Measurements from ENCODE around the gene MCOLN3.

MCOLN3 gene, protein sequence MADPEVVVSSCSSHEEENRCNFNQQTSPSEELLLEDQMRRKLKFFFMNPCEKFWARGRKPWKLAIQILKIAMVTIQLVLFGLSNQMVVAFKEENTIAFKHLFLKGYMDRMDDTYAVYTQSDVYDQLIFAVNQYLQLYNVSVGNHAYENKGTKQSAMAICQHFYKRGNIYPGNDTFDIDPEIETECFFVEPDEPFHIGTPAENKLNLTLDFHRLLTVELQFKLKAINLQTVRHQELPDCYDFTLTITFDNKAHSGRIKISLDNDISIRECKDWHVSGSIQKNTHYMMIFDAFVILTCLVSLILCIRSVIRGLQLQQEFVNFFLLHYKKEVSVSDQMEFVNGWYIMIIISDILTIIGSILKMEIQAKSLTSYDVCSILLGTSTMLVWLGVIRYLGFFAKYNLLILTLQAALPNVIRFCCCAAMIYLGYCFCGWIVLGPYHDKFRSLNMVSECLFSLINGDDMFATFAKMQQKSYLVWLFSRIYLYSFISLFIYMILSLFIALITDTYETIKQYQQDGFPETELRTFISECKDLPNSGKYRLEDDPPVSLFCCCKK

DNA sequence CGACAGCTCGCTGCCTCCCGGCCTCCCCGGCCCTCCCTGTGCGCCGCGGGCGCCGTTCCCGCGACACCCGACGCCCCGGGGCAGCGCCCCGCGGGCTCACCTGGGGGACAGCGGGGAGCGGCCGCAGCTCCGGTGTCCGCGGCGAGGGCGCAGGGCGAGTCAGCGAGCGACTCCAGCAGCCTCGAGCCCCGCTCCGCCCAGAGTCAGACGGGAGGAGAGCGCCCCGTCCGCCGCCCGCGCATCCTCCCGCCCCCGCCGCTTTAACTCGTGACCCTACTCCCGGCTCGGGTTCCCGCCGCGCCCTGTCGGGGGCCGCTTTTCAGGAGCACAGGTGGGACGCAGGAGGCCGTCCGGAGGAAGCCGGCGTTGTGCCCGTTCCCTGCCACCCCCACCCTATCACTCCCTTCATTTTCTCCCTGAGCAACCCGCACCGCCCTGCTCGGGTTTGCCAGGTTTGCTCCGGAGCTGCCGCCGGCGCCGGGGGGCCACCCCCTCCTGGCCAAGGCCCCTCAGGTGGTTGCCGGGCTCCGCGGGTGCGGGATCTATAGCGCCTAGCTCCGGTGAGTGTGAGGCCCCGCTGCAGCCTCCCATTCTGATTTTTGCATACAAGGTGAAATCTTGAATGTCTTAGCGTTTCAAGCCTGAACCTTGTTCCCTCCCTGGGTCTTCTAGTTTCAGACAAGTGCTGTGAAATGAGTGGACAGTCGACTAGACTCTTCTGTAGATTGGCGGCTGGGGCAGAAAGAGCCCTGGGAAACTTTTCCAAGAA is at the start of gene MCOLN3:
Gene MCOLN3, minus strand, starts transcription at position 205 of the 769 bp plus-strand sequence. CDS start 3,140 bp downstream, outside the sequence.
- peaks cover 22% of the 10 kb centered on the region for H3K4me1 Mint-ChIP-seq (ENCODE audit: low read depth)
- peaks cover 54% of the 10 kb centered on the region for H3K27me3 Mint-ChIP-seq (ENCODE audit: low read depth)
- peak within 1 kb of the TSS; percentile 75 for H3K4me3 Mint-ChIP-seq
- peaks cover 5% of the 10 kb centered on the region for H3K36me3 Mint-ChIP-seq (ENCODE audit: low read depth)
- H3K9me3 Mint-ChIP-seq, result no peaks in the 10 kb centered on the region
- H3K27ac Mint-ChIP-seq, result no peak within 1 kb of the TSS

DNA sequence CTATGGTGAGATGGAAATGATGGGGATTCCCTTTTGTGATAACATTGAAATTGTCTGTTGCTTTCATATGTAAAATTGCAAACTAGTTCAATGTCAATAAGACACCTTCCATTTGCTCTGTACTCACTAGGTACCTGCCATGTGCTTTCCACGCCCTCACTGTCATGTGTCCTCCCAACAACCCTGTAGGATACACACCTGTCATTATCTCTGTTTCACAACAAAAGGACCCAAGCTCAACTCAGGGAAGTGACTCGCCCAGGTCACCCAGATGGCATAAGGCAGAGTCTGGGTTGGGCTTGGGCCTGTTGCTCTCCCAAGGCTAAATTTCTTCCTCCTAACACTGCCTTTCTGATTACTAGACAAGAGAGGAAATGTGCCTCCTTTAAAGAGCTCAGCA is 45.3 kb upstream of the MCOLN3 start:
- peaks cover 10% of the 10 kb centered on the region for H3K4me1 Mint-ChIP-seq (ENCODE audit: low read depth)
- no peak overlapping the region for H3K27ac Mint-ChIP-seq
- H3K4me3 Mint-ChIP-seq, result no peak overlapping the region
- H3K27me3 Mint-ChIP-seq (ENCODE audit: low read depth), result peaks cover 45% of the 10 kb centered on the region
- H3K36me3 Mint-ChIP-seq (ENCODE audit: low read depth), result peaks cover 1% of the 10 kb centered on the region
- H3K9me3 Mint-ChIP-seq, result no peaks in the 10 kb centered on the region

DNA sequence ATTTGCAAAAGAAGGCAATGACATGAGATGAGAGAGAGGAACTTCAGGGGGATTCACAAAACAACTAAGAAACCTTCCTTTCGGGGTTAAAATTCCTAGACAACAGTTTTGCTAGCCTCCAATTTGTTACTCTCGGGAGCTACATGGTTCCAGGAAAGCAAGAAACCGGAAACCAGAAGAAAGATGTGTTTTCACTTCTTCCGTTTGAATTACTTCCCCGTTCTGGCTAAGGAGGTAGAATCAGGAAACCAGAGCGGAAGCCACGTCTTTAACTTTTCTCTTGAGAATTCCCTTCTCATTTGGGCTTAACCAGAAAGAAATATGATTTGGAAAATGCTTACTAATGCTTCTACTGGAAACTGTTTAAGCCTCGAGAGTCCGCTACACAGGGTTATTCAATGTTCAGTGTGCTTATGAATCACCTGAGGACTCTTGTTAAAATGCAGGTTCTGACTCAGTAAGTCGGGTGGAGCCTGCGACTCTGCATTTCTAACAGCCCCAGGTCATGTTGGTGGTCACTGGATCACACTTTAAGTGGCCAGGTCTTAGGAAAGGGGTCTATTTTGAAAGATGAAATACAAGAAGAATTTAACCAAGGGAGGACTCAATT is 43.5 kb upstream of the MCOLN3 start:
- Mint-ChIP-seq H3K27ac (no peak overlapping the region), H3K36me3 (ENCODE audit: low read depth) (peaks cover 1% of the 10 kb centered on the region), H3K27me3 (ENCODE audit: low read depth) (peaks cover 34% of the 10 kb centered on the region), H3K9me3 (no peaks in the 10 kb centered on the region), H3K4me3 (no peak overlapping the region), H3K4me1 (ENCODE audit: low read depth) (peaks cover 10% of the 10 kb centered on the region)

DNA sequence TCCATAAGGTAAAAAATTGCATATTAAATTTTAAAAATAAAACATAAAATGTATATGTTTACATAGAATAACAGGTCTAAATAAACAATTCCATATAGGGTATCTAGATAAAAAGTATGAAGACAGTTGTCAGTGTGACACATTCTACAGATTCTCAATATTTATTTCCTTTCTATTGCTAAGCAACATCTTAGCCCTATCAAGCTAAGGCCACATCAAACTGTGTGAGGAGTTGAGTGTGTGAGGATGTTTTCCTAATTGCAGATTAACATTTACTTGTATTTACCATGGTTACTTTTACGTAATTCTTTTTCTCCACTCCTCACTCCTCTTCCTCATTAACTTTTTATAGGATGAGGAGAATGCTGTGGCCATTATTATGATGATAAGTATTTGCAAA is 41.9 kb upstream of the MCOLN3 start:
- no peaks in the 10 kb centered on the region for H3K9me3 Mint-ChIP-seq
- H3K27me3 Mint-ChIP-seq (ENCODE audit: low read depth), result peaks cover 27% of the 10 kb centered on the region
- H3K36me3 Mint-ChIP-seq (ENCODE audit: low read depth), result no peaks in the 10 kb centered on the region
- H3K27ac Mint-ChIP-seq, result no peak overlapping the region
- H3K4me1 Mint-ChIP-seq (ENCODE audit: low read depth), result peaks cover 10% of the 10 kb centered on the region
- no peak overlapping the region for H3K4me3 Mint-ChIP-seq

DNA sequence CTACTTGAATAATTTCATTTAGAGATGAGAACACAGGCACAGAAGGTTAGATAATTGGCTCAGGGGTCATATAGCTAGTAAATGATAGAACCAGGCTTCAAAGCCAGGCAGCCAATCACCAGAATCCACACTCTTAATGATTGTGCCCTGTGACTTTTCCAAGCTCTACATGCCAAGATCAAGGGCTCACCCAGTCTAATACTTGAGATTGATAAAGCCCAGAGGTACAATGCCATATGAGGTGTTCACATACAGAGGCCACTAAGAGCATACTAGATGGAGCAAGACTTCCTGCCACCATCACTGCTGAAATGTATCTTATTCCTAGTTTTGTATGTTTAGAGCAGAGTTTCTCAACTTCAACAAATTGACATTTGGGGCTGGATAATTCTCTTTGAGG is 40.9 kb upstream of the MCOLN3 start:
- Mint-ChIP-seq H3K27ac (no peak overlapping the region), H3K27me3 (ENCODE audit: low read depth) (peaks cover 32% of the 10 kb centered on the region), H3K36me3 (ENCODE audit: low read depth) (no peaks in the 10 kb centered on the region), H3K4me1 (ENCODE audit: low read depth) (peaks cover 10% of the 10 kb centered on the region), H3K9me3 (no peaks in the 10 kb centered on the region), H3K4me3 (no peak overlapping the region)

DNA sequence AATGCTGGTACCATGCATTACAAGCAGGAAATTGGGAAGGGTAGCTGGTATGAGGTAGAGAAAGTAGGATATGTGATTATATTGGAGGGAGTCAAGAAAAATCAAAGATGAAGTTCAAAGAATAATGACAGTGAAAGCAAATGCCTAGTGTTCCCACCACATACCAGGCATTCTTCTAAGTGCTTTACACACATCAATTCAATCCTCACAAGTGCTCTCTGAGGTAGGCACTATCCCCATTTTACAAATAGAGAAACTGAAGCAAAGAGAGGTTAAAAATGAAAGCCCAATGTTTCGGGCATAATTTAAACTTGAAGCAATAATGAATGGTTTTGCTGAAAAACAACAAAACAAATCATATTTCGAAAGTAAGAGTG is 40.1 kb upstream of the MCOLN3 start:
- no peaks in the 10 kb centered on the region for H3K9me3 Mint-ChIP-seq
- H3K36me3 Mint-ChIP-seq (ENCODE audit: low read depth), result no peaks in the 10 kb centered on the region
- no peak overlapping the region for H3K27ac Mint-ChIP-seq
- peaks cover 10% of the 10 kb centered on the region for H3K4me1 Mint-ChIP-seq (ENCODE audit: low read depth)
- peaks cover 29% of the 10 kb centered on the region for H3K27me3 Mint-ChIP-seq (ENCODE audit: low read depth)
- H3K4me3 Mint-ChIP-seq, result no peak overlapping the region

DNA sequence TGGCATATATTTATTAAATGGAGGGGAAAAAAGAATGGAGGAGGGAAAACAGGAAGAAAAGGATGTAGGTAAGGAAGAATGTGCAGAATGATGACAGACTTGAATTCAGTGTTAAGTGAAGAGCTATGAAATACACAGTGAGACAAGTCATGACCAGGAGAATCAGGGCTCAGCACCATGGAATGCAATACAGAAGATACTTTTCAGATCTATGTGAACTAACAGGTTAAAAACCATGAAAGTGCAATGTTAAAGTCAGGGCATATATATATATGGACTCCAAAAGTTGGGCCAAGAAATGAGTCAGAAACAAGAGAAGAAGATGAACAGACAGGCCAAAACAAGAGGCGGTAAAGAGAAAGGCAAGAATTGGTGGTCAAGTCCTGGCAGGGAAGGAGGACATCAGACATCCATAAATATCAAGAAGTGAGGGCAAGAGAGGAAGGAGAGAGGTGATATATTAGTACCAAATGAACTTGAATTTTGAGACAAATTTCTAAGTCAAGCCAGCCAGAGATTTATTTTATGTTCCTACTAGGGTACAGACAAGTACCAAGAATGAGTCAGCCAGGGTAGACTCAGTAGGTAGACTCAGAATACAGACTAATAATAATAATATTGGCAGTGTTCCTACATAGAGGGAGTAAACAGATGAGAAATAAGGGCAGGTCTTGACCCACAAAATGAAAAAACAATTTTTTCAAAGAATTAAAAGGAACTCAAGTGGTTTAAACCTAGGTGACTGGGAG is 39.5 kb upstream of the MCOLN3 start:
- no peak overlapping the region for H3K4me3 Mint-ChIP-seq
- H3K36me3 Mint-ChIP-seq (ENCODE audit: low read depth), result no peaks in the 10 kb centered on the region
- peaks cover 28% of the 10 kb centered on the region for H3K27me3 Mint-ChIP-seq (ENCODE audit: low read depth)
- no peak overlapping the region for H3K27ac Mint-ChIP-seq
- no peaks in the 10 kb centered on the region for H3K9me3 Mint-ChIP-seq
- peaks cover 10% of the 10 kb centered on the region for H3K4me1 Mint-ChIP-seq (ENCODE audit: low read depth)

DNA sequence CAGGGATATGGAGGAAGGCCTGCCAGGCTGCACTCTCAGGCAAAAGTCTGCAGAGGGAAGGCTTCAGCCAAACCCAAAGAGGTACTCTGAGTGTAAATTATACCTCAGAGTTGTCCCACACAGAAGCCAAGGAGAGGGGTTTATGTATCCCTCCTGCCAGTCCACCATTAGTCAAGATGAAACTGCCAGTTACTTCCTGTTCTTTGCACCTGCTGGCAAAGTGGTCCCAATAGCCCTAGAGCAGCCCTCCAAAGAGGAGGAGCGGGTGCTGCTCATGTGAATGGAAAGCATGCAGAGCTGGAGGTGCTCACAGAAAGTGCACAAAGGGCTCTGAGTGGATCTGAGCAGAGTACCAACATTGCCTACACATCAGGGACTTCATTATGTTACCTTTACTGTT is 37.1 kb upstream of the MCOLN3 start:
- Mint-ChIP-seq H3K36me3 (ENCODE audit: low read depth) (no peaks in the 10 kb centered on the region), H3K4me3 (no peak overlapping the region), H3K9me3 (no peaks in the 10 kb centered on the region), H3K27me3 (ENCODE audit: low read depth) (peaks cover 40% of the 10 kb centered on the region), H3K27ac (no peak overlapping the region), H3K4me1 (ENCODE audit: low read depth) (no peaks in the 10 kb centered on the region)

DNA sequence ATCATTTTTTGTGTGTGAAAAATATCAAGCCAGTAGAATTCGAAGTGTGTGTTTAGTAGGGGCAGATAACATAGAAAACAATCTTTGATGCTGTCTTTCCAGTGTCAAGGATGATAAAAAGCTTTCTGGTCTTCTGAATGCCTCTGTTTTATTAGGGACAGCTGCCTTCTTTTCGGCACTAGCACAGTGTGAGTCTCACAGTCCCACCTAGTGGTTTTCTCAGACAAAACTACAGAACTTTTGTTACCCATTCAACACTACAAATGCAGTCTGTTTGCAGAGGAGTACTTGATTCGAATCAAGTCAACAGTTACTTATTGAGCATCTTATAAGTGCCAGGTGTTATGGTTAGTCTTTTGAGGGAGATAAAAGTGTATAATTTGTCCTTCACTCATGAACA is 30.6 kb upstream of the MCOLN3 start:
- peaks cover 6% of the 10 kb centered on the region for H3K4me1 Mint-ChIP-seq (ENCODE audit: low read depth)
- no peaks in the 10 kb centered on the region for H3K36me3 Mint-ChIP-seq (ENCODE audit: low read depth)
- peaks cover 39% of the 10 kb centered on the region for H3K27me3 Mint-ChIP-seq (ENCODE audit: low read depth)
- no peak overlapping the region for H3K27ac Mint-ChIP-seq
- H3K9me3 Mint-ChIP-seq, result no peaks in the 10 kb centered on the region
- H3K4me3 Mint-ChIP-seq, result no peak overlapping the region

DNA sequence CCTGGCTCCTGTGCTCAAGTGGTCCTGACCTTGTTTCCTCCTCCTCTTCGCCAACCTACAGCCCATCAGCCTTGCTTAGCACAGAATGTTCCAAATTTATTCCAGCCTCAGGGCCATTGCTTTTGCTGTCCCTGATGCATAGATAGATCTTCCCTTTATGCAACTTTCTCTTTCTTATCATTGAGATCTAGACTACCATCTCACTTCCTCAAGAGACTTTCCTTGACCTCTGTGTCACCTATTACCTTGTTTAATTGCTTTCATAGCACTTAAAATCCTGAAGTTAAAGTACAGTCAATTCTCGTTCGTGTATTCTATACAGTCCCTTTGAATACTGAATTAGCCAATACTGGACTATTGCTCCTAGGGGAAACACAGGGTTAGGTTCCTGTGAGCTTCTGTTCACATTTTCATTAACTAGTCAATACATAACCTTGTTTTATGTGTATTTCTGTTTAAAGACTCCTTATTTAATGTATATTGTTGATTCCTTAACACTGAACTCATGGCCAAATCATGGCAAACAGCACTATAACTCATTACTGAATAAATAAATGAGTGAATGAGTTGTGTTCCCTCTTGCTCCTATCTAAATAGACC is 26.2 kb upstream of the MCOLN3 start:
- no peaks in the 10 kb centered on the region for H3K36me3 Mint-ChIP-seq (ENCODE audit: low read depth)
- H3K27ac Mint-ChIP-seq, result no peak overlapping the region
- peaks cover 13% of the 10 kb centered on the region for H3K27me3 Mint-ChIP-seq (ENCODE audit: low read depth)
- no peak overlapping the region for H3K4me3 Mint-ChIP-seq
- peaks cover 6% of the 10 kb centered on the region for H3K4me1 Mint-ChIP-seq (ENCODE audit: low read depth)
- H3K9me3 Mint-ChIP-seq, result no peaks in the 10 kb centered on the region

DNA sequence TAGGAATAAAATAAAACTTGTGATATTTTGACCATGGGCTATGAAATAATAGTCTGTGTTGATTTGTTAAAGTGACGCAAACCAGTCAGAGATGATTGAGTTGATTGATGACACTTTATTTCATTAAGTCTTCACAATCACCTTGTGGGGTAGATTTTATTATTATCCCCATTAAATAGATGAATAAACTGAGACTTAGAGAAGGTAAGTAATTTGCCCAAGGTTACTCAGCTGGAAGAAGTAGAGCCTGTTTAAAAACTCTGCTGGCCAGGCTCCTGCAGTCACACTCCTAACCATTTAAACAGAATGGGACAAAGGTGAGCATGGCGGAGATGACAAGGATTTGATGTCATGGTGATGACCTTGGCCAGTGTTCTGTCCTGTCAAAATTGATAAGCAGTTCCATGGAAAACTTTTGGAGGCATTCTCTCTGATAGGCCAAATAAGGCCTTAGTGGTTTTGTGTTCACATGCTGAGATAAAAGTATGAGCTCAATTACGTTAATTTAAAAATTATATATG is 22.7 kb upstream of the MCOLN3 start:
- H3K27ac Mint-ChIP-seq, result no peak overlapping the region
- H3K36me3 Mint-ChIP-seq (ENCODE audit: low read depth), result no peaks in the 10 kb centered on the region
- peaks cover 6% of the 10 kb centered on the region for H3K4me1 Mint-ChIP-seq (ENCODE audit: low read depth)
- peaks cover 17% of the 10 kb centered on the region for H3K27me3 Mint-ChIP-seq (ENCODE audit: low read depth)
- no peak overlapping the region for H3K4me3 Mint-ChIP-seq
- no peaks in the 10 kb centered on the region for H3K9me3 Mint-ChIP-seq

DNA sequence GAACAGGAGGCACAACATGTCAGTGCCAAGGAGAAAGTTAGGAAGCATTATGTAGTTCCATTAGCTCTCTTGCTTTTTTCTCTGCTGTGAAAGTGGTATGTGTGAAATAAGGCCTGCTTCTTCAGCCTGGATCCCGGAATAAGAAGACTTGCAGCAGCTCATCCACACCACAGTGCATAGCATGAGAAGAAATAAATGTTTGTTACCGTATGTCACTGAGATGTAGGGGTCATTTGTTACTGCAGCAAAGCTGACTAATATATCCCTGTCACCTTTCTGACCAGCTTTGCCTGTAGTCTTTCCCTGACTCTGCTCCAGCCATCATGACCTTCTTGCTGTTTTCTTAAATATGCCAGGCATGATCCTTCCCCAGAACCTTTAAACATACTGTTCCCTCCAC is 20.5 kb upstream of the MCOLN3 start:
- Mint-ChIP-seq H3K4me3 (no peak overlapping the region), H3K4me1 (ENCODE audit: low read depth) (no peaks in the 10 kb centered on the region), H3K9me3 (no peaks in the 10 kb centered on the region), H3K27ac (no peak overlapping the region), H3K36me3 (ENCODE audit: low read depth) (no peaks in the 10 kb centered on the region), H3K27me3 (ENCODE audit: low read depth) (peaks cover 15% of the 10 kb centered on the region)

DNA sequence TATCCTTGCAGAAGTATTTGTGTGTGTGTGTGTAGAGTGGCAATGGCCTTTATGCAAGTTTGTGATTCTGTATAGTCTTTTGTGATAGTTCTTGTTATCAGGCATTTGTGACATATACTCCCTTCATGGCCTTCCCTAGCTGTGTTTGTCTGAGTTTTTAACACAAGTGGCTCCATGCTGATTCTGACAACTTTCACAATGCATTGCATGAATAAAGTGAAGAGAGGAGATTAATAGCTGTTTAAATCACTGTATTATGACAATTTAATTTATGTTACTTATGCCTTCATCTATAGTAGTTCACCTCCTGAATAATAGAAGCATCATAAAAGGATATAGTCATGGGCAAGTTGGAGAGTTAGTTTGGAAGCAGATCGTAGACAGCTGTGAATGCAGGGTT is 17.2 kb upstream of the MCOLN3 start:
- Mint-ChIP-seq H3K36me3 (ENCODE audit: low read depth) (no peaks in the 10 kb centered on the region), H3K4me1 (ENCODE audit: low read depth) (peaks cover 19% of the 10 kb centered on the region), H3K9me3 (no peaks in the 10 kb centered on the region), H3K4me3 (no peak overlapping the region), H3K27ac (no peak overlapping the region), H3K27me3 (ENCODE audit: low read depth) (peaks cover 20% of the 10 kb centered on the region)

All from T-helper 1 cell treated with Interleukin-12 subunit alpha and Interleukin-12 subunit beta and Interleukin-4 antibody, amounts not matched to agents 30 μg/mL and 1 μg/mL, for 36 hours (primary cell).